Left lobe of liver (tissue), 2 donors: ENCODE results near the gene SCTR. TPM values are rescaled to one million over a fixed set of nuclear protein-coding genes. Genes with fewer than 3 reads are reported as not detected.
A peak's percentile ranks its signal among the peaks of the same experiment; 100 is the strongest.
"Not testable (repeated sequence)": the region's sequence is repeated elsewhere in the genome, so short reads cannot be mapped to it uniquely, and the experiment has no call there.

ENCODE experiments used
- ATAC-seq: fragments of 200-7000 bp; cut with Tn5 transposase; one replicate; pipeline ENCODE4 v1.9.1; 2020; ENCODE audit warnings: mild to moderate bottlenecking, moderate library complexity
- DNase-seq: peaks from one replicate; pipeline ENCODE4 v3.0.0-alpha.2; 2020; ENCODE audit warnings: low spot score
- total RNA-seq: library from RNA; stranded (reverse); gene quantifications from one replicate; pipeline ENCODE4 v1.2.1, GENCODE V29; 2021
- donor health status: DM: no; HTN: no; CAD: no; lungs with moderate emphysema.
- donor health status: DM: no; HTN: yes; CAD: no.

The SCTR gene
- total RNA-seq, 1 donor from 2014 or later: 0.10 TPM

GRCh38 chr2:119419065-119419464, 105.2 kb downstream of the SCTR start:
- ATAC-seq (no peak), DNase-seq (no peak)

DNA sequence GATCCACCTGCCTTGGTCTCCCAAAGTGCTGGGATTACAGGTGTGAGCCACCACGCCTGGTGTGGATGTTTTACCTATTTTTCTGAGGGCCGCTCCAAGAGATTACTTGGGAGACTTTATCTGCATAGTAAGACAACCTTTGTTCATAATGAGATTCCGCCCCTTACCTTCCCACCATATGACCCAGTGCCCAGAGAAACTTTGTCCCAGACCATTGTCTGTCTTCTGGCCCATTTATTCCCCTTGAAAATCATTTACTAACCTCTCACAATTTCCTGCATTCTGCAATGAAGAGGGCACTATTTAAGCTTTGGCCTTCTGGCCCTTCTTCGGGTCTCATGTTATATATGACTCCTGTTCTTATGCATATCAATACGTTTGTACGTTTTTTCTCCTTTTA, 106.4 kb downstream of the SCTR start:
- no peak for ATAC-seq
- DNase-seq: no peak

- ATAC-seq (no peak), DNase-seq (no peak)
Measured at GRCh38 chr2:119416299-119416923, 107.9 kb downstream of the SCTR start.

- DNase-seq: no peak
- ATAC-seq: no peak
Measured at GRCh38 chr2:119415630-119416029, 108.7 kb downstream of the SCTR start.

- DNase-seq: no peak
- ATAC-seq: no peak
Measured at GRCh38 chr2:119414894-119415293, 109.4 kb downstream of the SCTR start.

GRCh38 chr2:119409506-119409905, 114.8 kb downstream of the SCTR start:
- DNase-seq: no peak
- ATAC-seq: no peak

- DNase-seq (no peak), ATAC-seq (peak; percentile 72)
Measured at GRCh38 chr2:119408221-119408619, 116.1 kb downstream of the SCTR start.

DNA sequence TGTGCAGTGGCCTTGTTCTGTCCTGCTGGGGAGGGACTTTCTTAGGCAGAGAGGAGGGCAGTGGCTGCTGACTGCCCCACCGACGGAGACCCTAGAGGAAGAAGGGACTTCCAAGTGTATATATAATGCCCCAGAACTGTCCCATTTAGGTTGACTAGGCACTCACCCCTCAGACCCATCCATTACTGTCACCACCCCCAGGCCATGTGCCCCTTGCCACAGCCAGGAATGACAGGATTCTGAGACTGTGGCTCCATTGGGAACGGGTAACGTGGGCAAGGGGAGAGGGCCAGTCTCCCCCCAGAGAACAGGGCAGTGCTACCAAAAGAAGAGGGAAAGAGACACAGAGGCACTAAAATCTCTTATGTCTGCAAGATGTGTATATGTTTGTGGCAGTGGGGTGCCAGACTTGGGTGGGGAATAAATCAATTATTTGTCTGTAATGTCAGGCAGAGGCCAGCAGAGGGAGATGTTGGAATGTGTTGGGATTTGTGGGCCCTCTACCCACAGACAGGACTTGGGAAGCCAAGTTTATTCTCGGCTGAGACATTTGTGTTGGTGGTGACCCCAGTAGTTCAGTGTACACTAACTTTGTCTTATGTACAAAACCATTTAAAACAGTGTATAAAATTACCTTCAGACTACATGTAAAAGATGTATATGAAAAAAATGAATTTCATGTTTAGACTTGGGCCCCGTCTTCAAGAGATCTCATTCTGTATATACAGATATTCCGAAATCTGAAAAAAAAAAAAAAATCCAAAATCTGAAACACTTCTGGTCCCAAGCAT, 116.7 kb downstream of the SCTR start:
- ATAC-seq (peak; percentile 92), DNase-seq (peak; percentile 59)

DNA sequence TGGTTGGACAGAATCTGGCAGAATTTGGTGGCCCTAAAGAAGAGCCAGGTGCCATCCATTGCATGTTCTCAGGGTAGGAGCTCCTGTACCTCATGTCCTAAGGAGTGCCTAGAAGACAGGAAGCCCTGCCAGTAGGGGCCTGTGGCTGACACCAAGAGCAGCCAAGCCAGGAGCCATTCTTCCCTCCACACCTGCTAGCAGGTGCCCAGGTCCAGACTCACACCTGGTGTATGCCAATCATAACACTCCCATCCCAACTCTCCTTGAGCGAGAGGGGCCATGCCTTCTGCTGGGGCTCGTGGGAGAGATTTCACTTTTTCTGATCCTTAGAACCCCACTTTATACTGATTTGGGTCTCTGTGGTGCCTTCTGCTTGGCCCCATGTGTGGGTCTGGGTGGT, 119.1 kb downstream of the SCTR start:
- no peak for DNase-seq
- no peak for ATAC-seq

DNA sequence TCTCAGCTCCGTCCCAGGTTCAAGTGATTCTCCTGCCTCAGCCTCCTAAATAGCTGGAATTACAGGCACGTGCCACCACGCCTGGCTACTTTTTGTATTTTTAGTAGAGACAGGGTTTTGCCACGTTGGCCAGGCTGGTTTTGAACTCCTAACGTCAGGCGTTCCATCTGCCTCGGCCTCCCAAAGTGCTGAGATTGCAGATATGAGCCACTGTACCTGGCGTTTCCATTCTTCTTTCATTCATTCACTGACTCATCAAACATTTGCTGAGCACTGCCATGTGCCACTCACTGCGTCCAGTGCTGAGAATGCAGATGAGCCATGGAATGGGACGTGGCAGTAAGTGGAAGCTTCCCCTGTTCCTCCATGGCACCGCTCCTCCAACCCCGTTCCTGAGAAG, 120.7 kb downstream of the SCTR start:
- not testable (repeated sequence) for ATAC-seq, DNase-seq

GRCh38 chr2:119402645-119403560, 121.4 kb downstream of the SCTR start:
- DNase-seq: peak; percentile 90
- peak; percentile 92 for ATAC-seq

DNA sequence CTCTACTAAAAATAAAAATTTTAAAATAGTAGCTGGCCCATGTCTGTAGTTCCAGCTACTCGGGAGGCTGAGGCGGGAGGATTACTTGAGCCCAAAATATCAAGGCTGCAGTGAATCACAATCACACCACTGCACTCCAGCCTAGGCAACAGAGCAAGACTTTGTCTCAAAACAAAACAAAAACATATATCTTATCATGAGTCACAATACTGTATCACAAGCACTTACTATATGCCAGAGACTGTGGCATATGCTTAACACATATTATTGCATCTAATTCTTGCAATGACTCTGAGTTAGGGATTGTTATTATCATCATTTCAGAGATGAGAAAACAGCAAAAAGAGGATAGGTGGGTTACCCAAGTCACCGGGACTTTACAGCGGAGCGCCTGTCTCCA, 122.2 kb downstream of the SCTR start:
- no peak for DNase-seq
- ATAC-seq: no peak

- ATAC-seq: no peak
- no peak for DNase-seq
Measured at GRCh38 chr2:119397196-119397595, 127.1 kb downstream of the SCTR start.

DNA sequence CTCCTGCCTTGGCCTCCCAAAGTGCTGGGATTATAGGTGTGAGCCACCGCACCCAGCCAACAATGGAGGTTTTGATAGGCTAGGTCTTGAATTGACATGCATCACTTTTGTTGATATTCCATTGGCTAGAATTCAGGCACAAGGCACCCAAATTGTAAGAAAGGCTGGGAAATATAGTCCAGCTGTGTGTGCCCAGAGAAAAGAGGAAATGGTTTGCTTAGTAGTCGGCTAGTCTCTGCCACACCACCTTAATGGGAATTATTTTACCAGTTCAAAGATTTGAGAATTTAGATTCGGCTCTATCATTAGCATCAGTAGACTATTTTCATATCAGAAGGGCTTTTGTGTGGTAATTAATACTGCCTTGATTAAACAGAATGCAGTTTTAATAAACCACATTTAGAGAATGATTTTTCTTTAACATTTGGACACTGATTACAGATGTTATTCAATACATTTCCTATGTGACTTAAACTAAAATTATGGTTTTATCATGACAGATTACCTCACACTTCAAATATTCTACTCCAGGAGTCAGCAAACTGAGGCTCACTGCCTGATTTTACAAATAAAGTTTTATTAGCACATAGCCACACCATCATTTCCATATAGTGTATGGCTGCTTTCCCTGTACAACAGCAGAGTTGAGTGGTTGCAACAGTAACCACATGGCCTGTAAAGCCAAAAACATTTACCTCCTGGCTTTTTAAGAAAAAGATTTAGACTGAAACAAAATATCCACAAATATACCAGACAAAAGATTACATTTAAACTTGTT, 130.1 kb downstream of the SCTR start:
- DNase-seq (no peak), ATAC-seq (no peak)

Other genes with a start within 250 kb of the SCTR start
- 3.0 TPM for gene C2orf76, start 157.6 kb downstream of the SCTR start, total RNA-seq
- gene DBI, start 157.5 kb downstream of the SCTR start, total RNA-seq: 194 TPM
- 85.7 TPM for gene TMEM37, start 92.6 kb downstream of the SCTR start, total RNA-seq
- 1.2 TPM for gene CFAP221, start 20.0 kb upstream of the SCTR start, total RNA-seq
- gene TMEM177, start 154.7 kb upstream of the SCTR start, total RNA-seq: 18.4 TPM
- 22.4 TPM for gene PTPN4, start 235.4 kb upstream of the SCTR start, total RNA-seq